ENCODE data around the gene HOXD8.

HOXD8 gene

GRCh38 chr2:176111309-176111663 is 18.2 kb upstream of the HOXD8 start:
- TF ChIP-seq, protein P1, sequence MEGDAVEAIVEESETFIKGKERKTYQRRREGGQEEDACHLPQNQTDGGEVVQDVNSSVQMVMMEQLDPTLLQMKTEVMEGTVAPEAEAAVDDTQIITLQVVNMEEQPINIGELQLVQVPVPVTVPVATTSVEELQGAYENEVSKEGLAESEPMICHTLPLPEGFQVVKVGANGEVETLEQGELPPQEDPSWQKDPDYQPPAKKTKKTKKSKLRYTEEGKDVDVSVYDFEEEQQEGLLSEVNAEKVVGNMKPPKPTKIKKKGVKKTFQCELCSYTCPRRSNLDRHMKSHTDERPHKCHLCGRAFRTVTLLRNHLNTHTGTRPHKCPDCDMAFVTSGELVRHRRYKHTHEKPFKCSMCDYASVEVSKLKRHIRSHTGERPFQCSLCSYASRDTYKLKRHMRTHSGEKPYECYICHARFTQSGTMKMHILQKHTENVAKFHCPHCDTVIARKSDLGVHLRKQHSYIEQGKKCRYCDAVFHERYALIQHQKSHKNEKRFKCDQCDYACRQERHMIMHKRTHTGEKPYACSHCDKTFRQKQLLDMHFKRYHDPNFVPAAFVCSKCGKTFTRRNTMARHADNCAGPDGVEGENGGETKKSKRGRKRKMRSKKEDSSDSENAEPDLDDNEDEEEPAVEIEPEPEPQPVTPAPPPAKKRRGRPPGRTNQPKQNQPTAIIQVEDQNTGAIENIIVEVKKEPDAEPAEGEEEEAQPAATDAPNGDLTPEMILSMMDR (IDR thresholded peaks at IDR 0.05), result no peak
- no peak overlapping the region for H3K27ac ChIP-seq
- H3K36me3 ChIP-seq, result no peaks in the 10 kb centered on the region
- H3K9me3 ChIP-seq, result no peaks in the 10 kb centered on the region
- H3K4me1 ChIP-seq (ENCODE audit: control insufficient read depth in 1 of 2, insufficient read depth in 1 of 2, low read depth in 1 of 2, low read length in 1 of 2), result peaks cover 9 to 14% of the 10 kb centered on the region in 2 experiments
- H3K27me3 ChIP-seq, result peaks cover 100% of the 10 kb centered on the region
- no peak overlapping the region for H3K4me3 ChIP-seq (ENCODE audit: low read depth in 1 of 2, low read length in 1 of 2)

DNA sequence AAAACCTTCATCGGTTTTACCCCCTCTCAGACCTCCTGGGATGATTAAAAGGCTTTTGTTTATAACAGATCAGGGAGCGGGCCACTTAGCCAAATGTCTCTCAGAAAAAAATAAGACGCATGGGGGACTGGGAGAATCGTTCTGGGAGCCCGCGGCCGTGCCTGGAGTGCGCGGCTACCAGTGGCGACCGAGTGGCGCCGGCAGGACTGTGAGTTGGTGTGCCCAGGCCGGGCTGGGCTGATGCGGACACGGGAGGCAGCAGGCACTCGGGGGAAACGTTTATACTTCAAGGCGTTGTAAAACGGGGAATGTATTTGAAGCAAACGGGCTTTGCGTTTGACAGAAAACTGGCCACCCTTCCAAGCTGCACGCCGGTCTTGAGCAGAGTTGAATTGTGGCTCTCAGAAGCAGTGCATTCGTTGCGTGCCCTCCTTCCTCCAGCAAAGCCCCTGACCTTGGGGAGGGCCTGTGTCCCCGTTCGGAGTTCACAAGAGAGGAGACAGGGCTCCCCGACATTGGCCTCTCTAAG is 17.6 kb upstream of the HOXD8 start:
- H3K4me3 ChIP-seq (ENCODE audit: low read depth in 1 of 2, low read length in 1 of 2), result no peak overlapping the region
- TF ChIP-seq, protein P1 (IDR thresholded peaks at IDR 0.05), result no peak
- H3K9me3 ChIP-seq, result no peaks in the 10 kb centered on the region
- H3K4me1 ChIP-seq (ENCODE audit: control insufficient read depth in 1 of 2, insufficient read depth in 1 of 2, low read depth in 1 of 2, low read length in 1 of 2), result peaks cover 4 to 8% of the 10 kb centered on the region in 2 experiments
- no peak overlapping the region for H3K27ac ChIP-seq
- H3K27me3 ChIP-seq, result peaks cover 100% of the 10 kb centered on the region
- H3K36me3 ChIP-seq, result no peaks in the 10 kb centered on the region

- Histone ChIP-seq H3K27ac (no peak overlapping the region), H3K27me3 (peaks cover 100% of the 10 kb centered on the region), H3K4me3 (ENCODE audit: low read depth in 1 of 2, low read length in 1 of 2) (no peak overlapping the region), H3K4me1 (ENCODE audit: control insufficient read depth in 1 of 2, insufficient read depth in 1 of 2, low read depth in 1 of 2, low read length in 1 of 2) (peaks cover 0 to 3% of the 10 kb centered on the region in 2 experiments), H3K36me3 (no peaks in the 10 kb centered on the region), H3K9me3 (no peaks in the 10 kb centered on the region)
- TF ChIP-seq, protein P1 (IDR thresholded peaks at IDR 0.05), result no peak
These were observed 16.9 kb upstream of the HOXD8 start for GRCh38 chr2:176112375-176113302.

GRCh38 chr2:176114120-176114929 is 15.2 kb upstream of the HOXD8 start:
- Histone ChIP-seq H3K4me3 (ENCODE audit: low read depth in 1 of 2, low read length in 1 of 2) (no peak overlapping the region), H3K27me3 (peaks cover 100% of the 10 kb centered on the region), H3K36me3 (no peaks in the 10 kb centered on the region), H3K27ac (no peak overlapping the region), H3K9me3 (no peaks in the 10 kb centered on the region), H3K4me1 (ENCODE audit: control insufficient read depth in 1 of 2, insufficient read depth in 1 of 2, low read depth in 1 of 2, low read length in 1 of 2) (peaks cover 3% of the 10 kb centered on the region in 2 experiments)
- TF ChIP-seq, protein P1 (IDR thresholded peaks at IDR 0.05), result no peak

- Histone ChIP-seq H3K9me3 (no peaks in the 10 kb centered on the region), H3K4me3 (ENCODE audit: low read depth in 1 of 2, low read length in 1 of 2) (no peak overlapping the region), H3K36me3 (no peaks in the 10 kb centered on the region), H3K4me1 (ENCODE audit: control insufficient read depth in 1 of 2, insufficient read depth in 1 of 2, low read depth in 1 of 2, low read length in 1 of 2) (peaks cover 3% of the 10 kb centered on the region in 2 experiments), H3K27me3 (peaks cover 100% of the 10 kb centered on the region), H3K27ac (no peak overlapping the region)
- TF ChIP-seq, protein P1 (IDR thresholded peaks at IDR 0.05), result no peak
These were observed 14.4 kb upstream of the HOXD8 start for GRCh38 chr2:176114930-176115625.

All from neutrophil (primary cell).